ENCODE data around the gene NAB2.

GRCh38 chr12:57143454-57143853, 54.5 kb downstream of the NAB2 start:
- TF ChIP-seq CTCF (IDR thresholded peaks at IDR 0.05; ENCODE audit: insufficient read depth, low read length, poor library complexity, severe bottlenecking) = no peak
- TF ChIP-seq EZH2phosphoT487 (conservative IDR thresholded peaks at IDR 0.05; ENCODE audit: low read length) = no peak

Measured in SU-DHL-6 (cell line).